H9 (cell line): Measurements from ENCODE around the gene ARHGAP8. TPM values are rescaled to one million over a fixed set of nuclear protein-coding genes. Genes with fewer than 3 reads are reported as not detected.
"Not testable (repeated sequence)": the region's sequence is repeated elsewhere in the genome, so short reads cannot be mapped to it uniquely, and the experiment has no call there.

Experiments used
- DNase-seq: peaks from one replicate; pipeline ENCODE4 v3.0.0-alpha.2; 2017
- H2AFZ ChIP-seq: one replicate; pipeline ENCODE4 v1.6.1; 2013; ENCODE audit warnings: mild to moderate bottlenecking, low read length, control low read depth, moderate library complexity
- H2AK5ac ChIP-seq: 2 replicates; pipeline ENCODE4 v1.6.1; 2013; ENCODE audit warnings: low read length, control low read depth, mixed read lengths; ENCODE audit not compliant: insufficient read length
- H2BK120ac ChIP-seq: one replicate; pipeline ENCODE4 v1.6.1; 2013; ENCODE audit warnings: low read depth, mild to moderate bottlenecking, low read length, control low read depth, inconsistent platforms; ENCODE audit not compliant: poor library complexity, severe bottlenecking
- H2BK12ac ChIP-seq: 2 replicates; pipeline ENCODE4 v1.6.1; 2013; ENCODE audit warnings: low read length, control low read depth, mixed read lengths, low read depth; ENCODE audit not compliant: insufficient read length
- H2BK15ac ChIP-seq: 2 replicates; pipeline ENCODE4 v1.6.1; 2013; ENCODE audit warnings: low read depth, low read length, control low read depth
- H2BK20ac ChIP-seq: one replicate; pipeline ENCODE4 v1.6.1; 2013; ENCODE audit warnings: low read depth, mild to moderate bottlenecking, low read length, control low read depth, inconsistent platforms; ENCODE audit not compliant: poor library complexity, severe bottlenecking
- H2BK5ac ChIP-seq: 2 replicates; pipeline ENCODE4 v1.6.1; 2013; ENCODE audit warnings: low read length, control low read depth, mixed read lengths; ENCODE audit not compliant: insufficient read length
- H3K14ac ChIP-seq: 2 replicates; pipeline ENCODE4 v1.6.1; 2013; ENCODE audit warnings: low read length, control low read depth; ENCODE audit not compliant: insufficient read depth
- H3K18ac ChIP-seq: 2 replicates; pipeline ENCODE4 v1.6.1; 2013; ENCODE audit warnings: low read depth, mild to moderate bottlenecking, mixed read lengths, low read length, control low read depth; ENCODE audit not compliant: insufficient read length
- H3K23ac ChIP-seq: 2 replicates; pipeline ENCODE4 v1.6.1; 2013; ENCODE audit warnings: low read length, control low read depth, mixed read lengths, low read depth; ENCODE audit not compliant: insufficient read length
- H3K23me2 ChIP-seq: 2 replicates; pipeline ENCODE4 v1.6.1; 2013; ENCODE audit warnings: low read depth, mild to moderate bottlenecking, mixed read lengths, low read length, control low read depth; ENCODE audit not compliant: insufficient read length, poor library complexity, severe bottlenecking
- H3K27ac ChIP-seq: 2 replicates; pipeline ENCODE4 v1.5.1; 2013; ENCODE audit warnings: low read length, control low read depth, mixed read lengths, low read depth; ENCODE audit not compliant: insufficient read length
- H3K27me3 ChIP-seq: 2 replicates; pipeline ENCODE4 v1.6.1; 2013; ENCODE audit warnings: low read length, control low read depth, inconsistent platforms; ENCODE audit not compliant: insufficient read depth
- H3K4ac ChIP-seq: 2 replicates; pipeline ENCODE4 v1.6.1; 2013; ENCODE audit warnings: low read depth, mild to moderate bottlenecking, control low read depth, inconsistent platforms, low read length, moderate library complexity
- H3K4me1 ChIP-seq: 2 replicates; pipeline ENCODE4 v1.6.1; 2013; ENCODE audit warnings: low read length, control low read depth, inconsistent platforms; ENCODE audit not compliant: insufficient read depth
- H3K4me2 ChIP-seq: 2 replicates; pipeline ENCODE4 v1.6.1; 2013; ENCODE audit warnings: low read length, control low read depth, mixed read lengths; ENCODE audit not compliant: insufficient read length, insufficient read depth
- H3K56ac ChIP-seq: 2 replicates; pipeline ENCODE4 v1.6.1; 2013; ENCODE audit warnings: low read depth, mild to moderate bottlenecking, mixed read lengths, low read length, control low read depth; ENCODE audit not compliant: insufficient read length
- H3K79me1 ChIP-seq: 2 replicates; pipeline ENCODE4 v1.6.1; 2013; ENCODE audit warnings: low read depth, mild to moderate bottlenecking, moderate library complexity, low read length, control low read depth, inconsistent platforms; ENCODE audit not compliant: insufficient read depth, poor library complexity, severe bottlenecking
- H3K79me2 ChIP-seq: 2 replicates; pipeline ENCODE4 v1.6.1; 2013; ENCODE audit warnings: low read length, control low read depth, inconsistent platforms; ENCODE audit not compliant: insufficient read depth
- H3K9ac ChIP-seq: 2 replicates; pipeline ENCODE4 v1.6.1; 2013; ENCODE audit warnings: low read length, control low read depth, mixed read lengths; ENCODE audit not compliant: insufficient read length; ENCODE audit errors: extremely low read depth
- H3K9me3 ChIP-seq: one replicate; pipeline ENCODE4 v1.6.1; 2013; ENCODE audit warnings: low read depth, low read length, inconsistent platforms; ENCODE audit not compliant: control insufficient read depth
- H3T11ph ChIP-seq: one replicate; pipeline ENCODE4 v1.6.1; 2013; ENCODE audit warnings: mild to moderate bottlenecking, low read length, control low read depth, inconsistent platforms
- H4K20me1 ChIP-seq: one replicate; pipeline ENCODE4 v1.6.1; 2013; ENCODE audit not compliant: control insufficient read depth, insufficient read length, insufficient read depth
- H4K5ac ChIP-seq: 2 replicates; pipeline ENCODE4 v1.6.1; 2013; ENCODE audit warnings: low read depth, mild to moderate bottlenecking, mixed read lengths, low read length, control low read depth; ENCODE audit not compliant: insufficient read length
- H4K8ac ChIP-seq: replicated peaks from 2 replicates; pipeline ENCODE4 v1.6.1; 2013; ENCODE audit warnings: low read length, control low read depth, mixed read lengths, low read depth; ENCODE audit not compliant: insufficient read length
- H4K91ac ChIP-seq: 2 replicates; pipeline ENCODE4 v1.6.1; 2013; ENCODE audit warnings: low read depth, mild to moderate bottlenecking, moderate library complexity, mixed read lengths, low read length, control low read depth; ENCODE audit not compliant: insufficient read length
- H3K27ac Mint-ChIP-seq, 3 experiments: 2 replicates in 2 of 3; 3 replicates in 1 of 3; pipeline ENCODE4 v1.8.0; 2020 to 2021; ENCODE audit warnings: mixed read lengths in 3 of 3, mild to moderate bottlenecking in 1 of 3, moderate library complexity in 1 of 3
- H3K27me3 Mint-ChIP-seq: 2 replicates; pipeline ENCODE4 v1.8.0; 2021; ENCODE audit warnings: low read depth, mild to moderate bottlenecking, moderate library complexity, mixed read lengths
- H3K36me3 Mint-ChIP-seq, 3 experiments: 2 replicates in 2 of 3; 3 replicates in 1 of 3; pipeline ENCODE4 v1.8.0; 2020 to 2021; ENCODE audit warnings: low read depth in 3 of 3, mixed read lengths in 3 of 3; ENCODE audit not compliant: insufficient read depth in 1 of 3
- H3K4me1 Mint-ChIP-seq, 2 experiments: 2 replicates each; pipeline ENCODE4 v1.8.0; 2020; ENCODE audit warnings: mixed read lengths in 2 of 2
- H3K4me3 Mint-ChIP-seq, 2 experiments: 2 replicates in 1 of 2; 3 replicates in 1 of 2; pipeline ENCODE4 v1.8.0; 2020 to 2021; ENCODE audit warnings: mild to moderate bottlenecking in 2 of 2, mixed read lengths in 2 of 2, moderate library complexity in 1 of 2
- H3K9me3 Mint-ChIP-seq, 2 experiments: 2 replicates in 1 of 2; 3 replicates in 1 of 2; pipeline ENCODE4 v1.8.0; 2020; ENCODE audit warnings: mild to moderate bottlenecking in 2 of 2, mixed read lengths in 2 of 2, moderate library complexity in 1 of 2
- WGBS: extraction: QIAGEN DNeasy Blood & Tissue Kit; methylation state at CpG from one replicate; pipeline ENCODE4 v1.1.7; 2013; ENCODE audit warnings: missing lambda C conversion rate, low lambda C conversion rate, mixed read lengths; ENCODE audit not compliant: insufficient read length; ENCODE audit errors: extremely low coverage; 5-methylcytosine and 5-hydroxymethylcytosine counted together
- total RNA-seq: library from RNA; stranded (reverse); gene quantifications from 2 replicates; pipeline ENCODE4 v1.2.1, GENCODE V29; 2021
- TF ChIP-seq, protein P1 (sequence below): fragments of 200-600 bp; sonication (generic); conservative IDR thresholded peaks from 3 replicates; pipeline ENCODE4 v1.8.0; 2021; ENCODE audit warnings: antibody characterized with exemption, mild to moderate bottlenecking

The ARHGAP8 gene
- total RNA-seq, 1 experiment from 2014 or later: 35.4 TPM

DNA sequence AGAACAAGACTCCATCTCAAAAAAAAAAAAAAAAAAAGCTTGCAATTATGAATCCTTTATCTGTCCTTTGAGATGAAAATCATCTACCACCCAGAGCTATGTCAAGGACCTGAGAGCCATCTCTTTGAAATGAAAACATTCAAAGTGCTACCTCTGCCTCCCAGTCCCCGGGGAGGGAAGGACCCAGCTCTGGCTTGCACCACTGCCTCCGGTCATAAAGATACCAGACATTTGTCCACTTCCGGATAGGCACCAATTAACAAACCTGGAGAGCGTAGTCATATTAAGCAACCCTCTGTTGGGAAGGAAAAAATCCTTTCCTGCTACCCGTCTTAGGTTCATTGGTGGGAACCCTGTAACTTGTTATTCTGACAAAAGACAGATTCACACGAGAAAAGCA, 98.6 kb downstream of the ARHGAP8 start:
- Histone ChIP-seq H2BK20ac (no peak overlapping the region), H4K5ac (no peak overlapping the region), H3K14ac (no peak overlapping the region), H3K4me1 (no peaks in the 10 kb centered on the region), H3K4ac (no peak overlapping the region), H4K8ac (no peak overlapping the region), H3K18ac (no peak overlapping the region), H2AFZ (no peak overlapping the region), H3K9me3 (no peaks in the 10 kb centered on the region), H3K27me3 (no peaks in the 10 kb centered on the region), H3K56ac (no peak overlapping the region), H3K23ac (no peak overlapping the region), H3K79me1 (no peaks in the 10 kb centered on the region), H2BK120ac (no peak overlapping the region), H3K23me2 (no peaks in the 10 kb centered on the region), H4K20me1 (no peaks in the 10 kb centered on the region), H3K79me2 (no peaks in the 10 kb centered on the region), H3K9ac (no peak overlapping the region), H3K27ac (no peak overlapping the region), H4K91ac (no peak overlapping the region), H2AK5ac (no peak overlapping the region), H2BK5ac (no peak overlapping the region), H3K4me2 (no peak overlapping the region), H2BK15ac (no peak overlapping the region), H3T11ph (no peak overlapping the region), H2BK12ac (no peak overlapping the region)
- TF ChIP-seq, protein P1, sequence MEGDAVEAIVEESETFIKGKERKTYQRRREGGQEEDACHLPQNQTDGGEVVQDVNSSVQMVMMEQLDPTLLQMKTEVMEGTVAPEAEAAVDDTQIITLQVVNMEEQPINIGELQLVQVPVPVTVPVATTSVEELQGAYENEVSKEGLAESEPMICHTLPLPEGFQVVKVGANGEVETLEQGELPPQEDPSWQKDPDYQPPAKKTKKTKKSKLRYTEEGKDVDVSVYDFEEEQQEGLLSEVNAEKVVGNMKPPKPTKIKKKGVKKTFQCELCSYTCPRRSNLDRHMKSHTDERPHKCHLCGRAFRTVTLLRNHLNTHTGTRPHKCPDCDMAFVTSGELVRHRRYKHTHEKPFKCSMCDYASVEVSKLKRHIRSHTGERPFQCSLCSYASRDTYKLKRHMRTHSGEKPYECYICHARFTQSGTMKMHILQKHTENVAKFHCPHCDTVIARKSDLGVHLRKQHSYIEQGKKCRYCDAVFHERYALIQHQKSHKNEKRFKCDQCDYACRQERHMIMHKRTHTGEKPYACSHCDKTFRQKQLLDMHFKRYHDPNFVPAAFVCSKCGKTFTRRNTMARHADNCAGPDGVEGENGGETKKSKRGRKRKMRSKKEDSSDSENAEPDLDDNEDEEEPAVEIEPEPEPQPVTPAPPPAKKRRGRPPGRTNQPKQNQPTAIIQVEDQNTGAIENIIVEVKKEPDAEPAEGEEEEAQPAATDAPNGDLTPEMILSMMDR: no peak
- no CpG with 5 or more reads among the region's 6 CpGs for WGBS
- no peaks in the 10 kb centered on the region; the same call in 1 of the 2 replicates for H3K27me3 Mint-ChIP-seq
- peaks cover 12 to 23% (median 16%) of the 10 kb centered on the region in 3 experiments; a peak in 6 of 7 replicates for H3K36me3 Mint-ChIP-seq
- H3K9me3 Mint-ChIP-seq: no peaks in the 10 kb centered on the region
- DNase-seq: no peak
- peaks cover 0 to 5% of the 10 kb centered on the region in 2 experiments for H3K4me1 Mint-ChIP-seq
- H3K27ac Mint-ChIP-seq: no peak overlapping the region; a peak in 1 of 7 replicates
- H3K4me3 Mint-ChIP-seq: no peak overlapping the region

DNA sequence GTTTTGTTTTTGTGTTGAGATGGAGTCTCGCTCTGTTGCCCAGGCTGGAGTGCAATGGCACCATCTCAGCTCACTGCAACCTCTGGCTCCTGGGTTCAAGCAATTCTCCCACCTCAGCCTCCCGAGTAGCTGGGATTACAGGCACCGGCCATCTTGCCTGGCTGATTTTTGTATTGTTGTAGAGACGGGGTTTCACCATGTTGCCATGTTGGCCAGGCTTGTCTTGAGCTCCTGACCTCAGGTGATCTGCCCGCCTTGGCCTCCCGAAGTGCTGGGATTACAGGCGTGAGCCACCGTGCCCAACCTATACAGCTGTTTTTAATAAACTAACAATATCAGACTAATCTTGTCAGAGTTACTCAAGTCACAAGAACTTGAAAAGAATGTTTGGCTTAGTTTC, 102.3 kb downstream of the ARHGAP8 start:
- H4K5ac ChIP-seq, H3T11ph ChIP-seq, H3K79me1 ChIP-seq, H2BK15ac ChIP-seq, H3K4me3 Mint-ChIP-seq, H3K79me2 ChIP-seq, H3K4me1 Mint-ChIP-seq, H2BK12ac ChIP-seq, H3K56ac ChIP-seq, H3K23me2 ChIP-seq, H2AFZ ChIP-seq, H3K27ac ChIP-seq, H3K4me2 ChIP-seq, H2AK5ac ChIP-seq, DNase-seq, H3K27me3 Mint-ChIP-seq, H3K18ac ChIP-seq, H4K91ac ChIP-seq, H3K4ac ChIP-seq, H2BK120ac ChIP-seq, H4K8ac ChIP-seq, H2BK20ac ChIP-seq, H3K9me3 Mint-ChIP-seq, H3K4me1 ChIP-seq, H3K14ac ChIP-seq, H3K23ac ChIP-seq, H3K27ac Mint-ChIP-seq, H3K27me3 ChIP-seq, H3K9ac ChIP-seq, H4K20me1 ChIP-seq, H2BK5ac ChIP-seq, H3K9me3 ChIP-seq: not testable (repeated sequence)
- WGBS: no CpG with 5 or more reads among the region's 8 CpGs
- peaks cover 16 to 37% (median 29%) of the 10 kb centered on the region in 3 experiments; a peak in 6 of 7 replicates for H3K36me3 Mint-ChIP-seq
